ENCODE measurements around the gene RRBP1. TPM values are rescaled to one million over a fixed set of nuclear protein-coding genes. Genes with fewer than 3 reads are reported as not detected.

Gene RRBP1
- total RNA-seq, 2 experiments from 2014 or later = 26.4 to 27.2 TPM

GRCh38 chr20:17730071-17730470 is 48.0 kb upstream of the RRBP1 start:
- Histone ChIP-seq H3K27ac (ENCODE audit: low read depth in 1 of 2, low read length in 2 of 2) (no peak overlapping the region), H3K9me3 (ENCODE audit: control insufficient read depth in 1 of 2, insufficient read depth in 1 of 2, low read length in 2 of 2) (no peaks in the 10 kb centered on the region), H3K4me1 (ENCODE audit: insufficient read depth, low read length) (no peaks in the 10 kb centered on the region), H3K27me3 (ENCODE audit: control insufficient read depth in 1 of 2, insufficient read depth in 2 of 2, low read length in 2 of 2) (no peaks in the 10 kb centered on the region), H3K36me3 (ENCODE audit: insufficient read depth, low read length) (no peaks in the 10 kb centered on the region), H3K4me3 (ENCODE audit: low read length) (no peak overlapping the region)
- no peaks in the 10 kb centered on the region for H3K9me3 Mint-ChIP-seq
- ATAC-seq (ENCODE audit: poor library complexity) (no peak), DNase-seq (no peak)
- H3K27me3 Mint-ChIP-seq = peaks cover 12% of the 10 kb centered on the region
- POLR2A ChIA-PET = no interaction called here
- intact Hi-C loops (cut with DNase I, micrococcal nuclease) = no loop called here
- TF ChIP-seq, protein P1, sequence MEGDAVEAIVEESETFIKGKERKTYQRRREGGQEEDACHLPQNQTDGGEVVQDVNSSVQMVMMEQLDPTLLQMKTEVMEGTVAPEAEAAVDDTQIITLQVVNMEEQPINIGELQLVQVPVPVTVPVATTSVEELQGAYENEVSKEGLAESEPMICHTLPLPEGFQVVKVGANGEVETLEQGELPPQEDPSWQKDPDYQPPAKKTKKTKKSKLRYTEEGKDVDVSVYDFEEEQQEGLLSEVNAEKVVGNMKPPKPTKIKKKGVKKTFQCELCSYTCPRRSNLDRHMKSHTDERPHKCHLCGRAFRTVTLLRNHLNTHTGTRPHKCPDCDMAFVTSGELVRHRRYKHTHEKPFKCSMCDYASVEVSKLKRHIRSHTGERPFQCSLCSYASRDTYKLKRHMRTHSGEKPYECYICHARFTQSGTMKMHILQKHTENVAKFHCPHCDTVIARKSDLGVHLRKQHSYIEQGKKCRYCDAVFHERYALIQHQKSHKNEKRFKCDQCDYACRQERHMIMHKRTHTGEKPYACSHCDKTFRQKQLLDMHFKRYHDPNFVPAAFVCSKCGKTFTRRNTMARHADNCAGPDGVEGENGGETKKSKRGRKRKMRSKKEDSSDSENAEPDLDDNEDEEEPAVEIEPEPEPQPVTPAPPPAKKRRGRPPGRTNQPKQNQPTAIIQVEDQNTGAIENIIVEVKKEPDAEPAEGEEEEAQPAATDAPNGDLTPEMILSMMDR (IDR thresholded peaks at IDR 0.05) = no peak
- CTCF ChIA-PET = interaction anchor here (0.6 kb wide), 1 partner anchor 248 kb away, joined by 3 read pairs; no protein-coding TSS in a partner anchor
- H3K4me1 Mint-ChIP-seq (ENCODE audit: low read depth) = no peaks in the 10 kb centered on the region
- H3K27ac Mint-ChIP-seq = no peak overlapping the region
- H3K36me3 Mint-ChIP-seq (ENCODE audit: low read depth) = no peaks in the 10 kb centered on the region
- no peak overlapping the region for H3K4me3 Mint-ChIP-seq

GRCh38 chr20:17728074-17728473 is 46.0 kb upstream of the RRBP1 start:
- Mint-ChIP-seq H3K4me3 (no peak overlapping the region), H3K9me3 (no peaks in the 10 kb centered on the region), H3K4me1 (ENCODE audit: low read depth) (no peaks in the 10 kb centered on the region), H3K27ac (no peak overlapping the region), H3K36me3 (ENCODE audit: low read depth) (no peaks in the 10 kb centered on the region), H3K27me3 (peaks cover 12% of the 10 kb centered on the region)
- ATAC-seq (ENCODE audit: poor library complexity) = no peak
- TF ChIP-seq, protein P1 (IDR thresholded peaks at IDR 0.05) = no peak
- Histone ChIP-seq H3K4me1 (ENCODE audit: insufficient read depth, low read length) (no peaks in the 10 kb centered on the region), H3K4me3 (ENCODE audit: low read length) (no peak overlapping the region), H3K36me3 (ENCODE audit: insufficient read depth, low read length) (no peaks in the 10 kb centered on the region), H3K27me3 (ENCODE audit: control insufficient read depth in 1 of 2, insufficient read depth in 2 of 2, low read length in 2 of 2) (peaks cover 0 to under 1% of the 10 kb centered on the region in 2 experiments), H3K9me3 (ENCODE audit: control insufficient read depth in 1 of 2, insufficient read depth in 1 of 2, low read length in 2 of 2) (no peaks in the 10 kb centered on the region), H3K27ac (ENCODE audit: low read depth in 1 of 2, low read length in 2 of 2) (no peak overlapping the region)
- ChIA-PET CTCF (no interaction called here), POLR2A (no interaction called here)
- intact Hi-C loops (cut with DNase I, micrococcal nuclease) = no loop called here
- no peak for DNase-seq

DNA sequence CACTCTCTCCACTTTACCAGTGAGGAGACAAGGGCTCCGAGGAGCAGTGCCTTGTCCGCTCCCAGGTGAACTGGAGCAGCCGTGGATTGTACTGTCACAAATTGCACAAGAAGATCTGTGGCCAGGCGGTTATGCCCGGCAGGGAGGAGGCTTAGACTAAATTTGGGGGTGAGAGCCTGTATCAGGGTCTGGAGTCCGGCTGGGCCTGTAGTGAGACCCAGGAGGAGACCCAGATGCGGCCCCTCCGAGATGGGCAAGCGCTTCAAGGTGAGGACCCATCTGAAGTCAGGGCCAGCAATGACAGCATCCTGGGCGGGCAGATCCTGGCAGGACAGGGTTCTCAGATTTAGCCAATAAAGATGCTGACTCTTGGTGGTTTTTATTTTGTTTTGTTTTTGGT is 45.3 kb upstream of the RRBP1 start:
- POLR2A ChIA-PET = no interaction called here
- CTCF ChIA-PET = no interaction called here
- intact Hi-C loops (cut with DNase I, micrococcal nuclease) = no loop called here
- Histone ChIP-seq H3K27ac (ENCODE audit: low read depth in 1 of 2, low read length in 2 of 2) (no peak overlapping the region), H3K27me3 (ENCODE audit: control insufficient read depth in 1 of 2, insufficient read depth in 2 of 2, low read length in 2 of 2) (peaks cover 0 to 3% of the 10 kb centered on the region in 2 experiments), H3K4me1 (ENCODE audit: insufficient read depth, low read length) (no peaks in the 10 kb centered on the region), H3K4me3 (ENCODE audit: low read length) (no peak overlapping the region), H3K36me3 (ENCODE audit: insufficient read depth, low read length) (no peaks in the 10 kb centered on the region), H3K9me3 (ENCODE audit: control insufficient read depth in 1 of 2, insufficient read depth in 1 of 2, low read length in 2 of 2) (no peaks in the 10 kb centered on the region)
- H3K9me3 Mint-ChIP-seq = no peaks in the 10 kb centered on the region
- ATAC-seq (ENCODE audit: poor library complexity) = no peak
- H3K27ac Mint-ChIP-seq = no peak overlapping the region
- TF ChIP-seq, protein P1 (IDR thresholded peaks at IDR 0.05) = no peak
- DNase-seq = no peak
- H3K36me3 Mint-ChIP-seq (ENCODE audit: low read depth) = no peaks in the 10 kb centered on the region
- H3K4me1 Mint-ChIP-seq (ENCODE audit: low read depth) = no peaks in the 10 kb centered on the region
- H3K27me3 Mint-ChIP-seq = peaks cover 12% of the 10 kb centered on the region
- no peak overlapping the region for H3K4me3 Mint-ChIP-seq
